GM19324 (cell line): ENCODE data around the gene MBTD1.
"Not testable (repeated sequence)": the region's sequence is repeated elsewhere in the genome, so short reads cannot be mapped to it uniquely, and the experiment has no call there.

ENCODE experiments used
- ATAC-seq: cut with Tn5 transposase; IDR thresholded peaks from one replicate; pipeline ENCODE4 v1.9.1; 2021; ENCODE audit warnings: mild to moderate bottlenecking, moderate library complexity; ENCODE audit not compliant: unreplicated experiment, low FRiP score

Gene MBTD1

DNA sequence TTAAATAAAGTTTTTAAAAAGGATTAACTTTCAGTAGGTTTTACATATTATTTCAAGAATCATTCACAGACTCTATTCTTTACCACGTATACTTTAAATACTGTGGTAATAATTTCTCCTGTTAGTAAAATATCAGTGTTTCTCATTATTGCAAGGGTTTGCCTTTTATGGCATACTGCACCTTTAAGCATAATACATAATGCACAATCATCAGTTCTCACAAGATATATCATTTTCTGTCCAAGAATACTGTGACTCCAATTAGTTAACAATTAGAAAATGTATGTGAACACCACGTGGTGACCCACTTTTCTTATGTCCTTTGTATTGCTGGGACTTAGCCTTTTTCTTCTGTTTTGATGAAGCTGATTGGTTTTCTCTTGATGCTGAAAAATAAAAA is 68.0 kb downstream of the MBTD1 start:
- no peak for ATAC-seq

DNA sequence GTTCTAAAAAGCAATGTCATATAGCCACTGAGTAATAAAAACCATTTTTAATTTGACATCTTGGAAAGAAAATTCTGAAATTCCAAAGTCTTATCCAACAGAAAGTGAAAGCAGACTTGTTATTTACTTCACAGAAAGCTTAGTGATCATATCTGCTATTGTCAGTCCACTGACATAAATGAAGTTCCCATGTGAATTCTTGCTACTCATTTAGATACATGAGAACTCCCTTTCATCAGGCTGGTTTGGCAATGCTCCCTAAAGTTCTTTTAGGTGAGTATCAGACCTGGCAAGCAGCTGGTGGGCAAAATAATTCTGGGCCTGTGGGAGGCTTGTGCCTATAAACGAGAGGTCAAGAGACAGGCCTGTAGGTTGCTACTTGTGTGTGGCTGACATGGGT is 70.2 kb downstream of the MBTD1 start:
- no peak for ATAC-seq

DNA sequence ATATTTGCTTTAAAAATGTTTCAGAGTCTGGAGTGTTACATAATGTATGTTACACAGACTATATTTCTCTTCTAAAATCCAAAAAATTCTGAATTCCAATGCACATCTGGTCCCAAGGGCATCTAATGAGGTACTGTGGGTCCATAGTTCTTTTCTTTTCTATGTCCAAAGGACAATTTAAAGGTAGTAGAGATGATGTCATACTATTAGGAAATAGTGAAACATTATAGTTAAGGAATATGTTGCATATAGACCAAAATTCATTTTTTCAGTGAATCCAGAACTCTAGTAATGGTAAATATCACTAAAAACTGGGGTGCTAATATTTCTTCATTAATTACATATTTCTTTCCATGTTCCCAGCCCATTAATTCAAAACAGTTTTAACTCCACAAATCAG is 70.7 kb downstream of the MBTD1 start:
- no peak for ATAC-seq

DNA sequence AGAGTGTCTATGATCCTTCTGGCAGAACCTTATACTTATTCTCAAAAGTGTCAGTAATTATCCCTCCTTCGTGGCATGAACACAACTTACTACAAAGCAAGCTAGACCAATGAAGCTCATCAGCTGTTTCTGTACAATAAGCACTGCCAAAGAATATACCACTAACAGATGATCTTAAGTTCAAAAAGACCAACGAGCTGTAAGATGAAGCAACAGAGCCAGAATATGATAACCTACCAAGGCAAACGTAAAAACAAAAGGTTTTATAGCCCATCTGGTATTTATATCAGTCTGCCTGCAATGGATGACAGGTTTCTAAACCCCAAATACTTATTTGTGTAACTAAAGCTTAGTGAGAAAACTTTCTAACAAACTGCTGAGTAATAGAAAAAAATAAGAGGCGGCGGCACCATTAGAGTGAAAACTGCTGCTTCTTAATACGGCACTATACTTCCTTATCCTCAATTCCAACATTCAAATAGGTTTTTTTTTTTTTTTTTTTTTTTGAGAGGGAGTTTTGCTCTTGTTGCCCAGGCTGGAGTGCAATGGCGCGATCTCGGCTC is 71.5 kb downstream of the MBTD1 start:
- no peak for ATAC-seq

DNA sequence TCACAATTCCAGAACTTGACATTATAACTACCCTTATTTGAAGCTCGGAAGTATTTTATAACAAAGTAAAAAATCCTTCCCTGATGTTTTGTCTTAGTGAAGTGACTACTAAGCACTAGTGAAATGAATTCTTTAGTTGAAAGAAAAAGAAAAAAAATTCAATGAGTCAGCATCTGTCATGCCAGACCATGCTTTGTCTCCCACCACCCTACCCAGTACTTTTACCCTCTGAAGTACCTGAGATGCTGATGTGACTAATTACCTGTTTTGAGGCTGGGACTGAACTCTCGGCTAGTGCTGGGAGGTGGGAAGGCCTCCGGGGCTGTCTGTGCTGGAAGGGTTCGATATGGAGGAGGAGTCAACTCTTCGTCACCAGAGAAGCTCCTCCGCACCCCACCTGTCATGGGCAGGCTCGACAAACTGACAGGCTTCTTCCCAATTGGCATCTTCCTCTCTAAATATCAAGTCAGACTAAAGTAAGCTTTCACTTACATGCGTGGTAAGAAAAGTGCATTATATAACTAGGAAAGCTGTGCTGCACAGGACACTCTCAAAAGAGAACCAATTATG is 74.0 kb downstream of the MBTD1 start:
- ATAC-seq, result no peak

DNA sequence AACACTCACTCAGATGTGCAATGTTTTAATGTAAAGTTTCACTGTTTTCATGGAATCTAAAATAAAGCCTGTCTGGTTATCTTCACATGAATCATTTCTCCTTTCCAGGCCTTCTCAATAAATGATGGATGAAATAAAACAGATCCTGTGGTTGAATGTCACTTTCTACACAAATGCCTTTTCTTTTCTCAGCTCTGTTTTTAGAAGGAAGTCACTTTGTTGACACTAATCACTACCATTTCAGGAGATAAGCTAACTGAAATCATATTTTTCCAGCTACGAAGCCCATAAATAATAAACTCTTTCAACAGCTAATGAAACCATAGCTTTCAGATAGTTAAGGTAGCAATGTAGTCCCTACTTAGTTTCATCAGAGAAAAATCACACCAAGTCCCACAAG is 75.7 kb downstream of the MBTD1 start:
- ATAC-seq, result no peak

DNA sequence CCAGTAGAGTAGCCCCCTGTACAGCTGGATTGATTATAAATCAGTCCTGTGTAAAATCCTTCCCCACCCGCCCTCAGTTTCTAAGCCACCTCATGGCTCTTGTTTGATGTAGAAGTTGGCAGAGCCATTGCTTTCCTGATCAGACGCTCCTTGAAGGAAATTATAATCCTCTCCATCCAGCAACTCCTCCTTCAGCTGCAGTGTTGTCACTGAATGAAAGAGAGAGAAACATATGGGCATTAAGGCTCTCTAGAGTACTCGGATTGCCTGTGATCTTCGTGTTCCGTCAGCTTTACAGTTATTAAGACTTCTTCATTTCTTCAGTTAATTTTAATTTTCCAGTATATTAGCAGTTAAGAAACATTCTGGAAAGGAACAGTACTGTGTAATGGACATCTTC is 79.4 kb downstream of the MBTD1 start:
- no peak for ATAC-seq

DNA sequence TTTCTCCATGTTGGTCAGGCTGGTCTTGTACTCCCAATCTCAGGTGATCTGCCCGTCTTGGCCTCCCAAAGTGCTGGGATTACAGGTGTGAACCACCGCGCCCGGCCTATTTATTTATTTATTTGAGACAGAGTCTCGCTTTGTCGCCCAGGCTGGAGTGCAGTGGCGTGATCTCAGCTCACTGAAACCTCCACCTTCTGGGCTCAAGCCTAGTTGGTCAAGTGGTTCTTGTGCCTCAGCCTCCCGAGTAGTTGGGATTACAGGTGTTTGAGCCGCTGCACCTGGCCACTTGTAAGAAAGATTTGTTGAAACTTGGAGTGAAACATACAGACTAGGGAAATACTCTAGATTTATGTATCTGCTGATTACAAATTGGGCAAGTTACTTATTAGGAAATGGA is 87.8 kb downstream of the MBTD1 start:
- not testable (repeated sequence) for ATAC-seq

DNA sequence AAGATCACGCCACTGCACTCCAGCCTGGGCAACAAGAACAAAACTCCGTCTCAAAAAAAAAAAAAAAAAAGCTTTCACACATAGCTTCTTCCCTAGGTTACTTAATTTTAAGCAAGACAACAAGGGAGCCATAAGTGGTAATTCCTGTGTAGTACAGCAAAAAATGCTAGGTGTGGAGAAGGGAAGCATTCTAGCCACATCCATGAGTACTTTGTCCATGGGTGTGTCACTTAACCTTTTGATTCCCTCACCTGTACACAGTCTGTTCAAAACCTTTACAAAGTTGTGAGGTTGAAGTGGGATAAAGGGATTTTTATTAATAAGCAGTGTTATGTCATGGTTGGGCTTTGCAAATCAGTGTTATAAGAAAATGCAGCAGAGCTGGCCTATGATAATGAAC is 89.1 kb downstream of the MBTD1 start:
- no peak for ATAC-seq

DNA sequence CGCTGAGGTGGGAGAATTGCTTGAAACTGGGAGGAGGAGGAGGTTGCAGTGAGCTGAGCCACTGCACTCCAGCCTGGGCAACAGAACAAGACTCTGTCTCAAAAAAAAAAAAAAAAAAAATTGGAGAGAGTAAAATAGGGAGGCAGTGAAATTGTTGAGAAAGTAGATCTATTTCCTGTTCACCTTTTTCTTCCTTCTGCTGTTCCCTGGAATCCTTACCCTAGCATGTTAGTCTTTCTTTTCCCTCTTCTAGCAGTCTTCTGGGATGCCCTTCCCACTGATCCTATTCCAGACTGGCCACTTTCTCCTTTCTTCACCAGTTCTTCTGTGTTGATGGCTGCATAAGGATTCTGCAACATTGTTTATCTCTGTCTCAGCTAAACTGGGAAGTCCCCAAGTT is 90.5 kb downstream of the MBTD1 start:
- ATAC-seq, result no peak

DNA sequence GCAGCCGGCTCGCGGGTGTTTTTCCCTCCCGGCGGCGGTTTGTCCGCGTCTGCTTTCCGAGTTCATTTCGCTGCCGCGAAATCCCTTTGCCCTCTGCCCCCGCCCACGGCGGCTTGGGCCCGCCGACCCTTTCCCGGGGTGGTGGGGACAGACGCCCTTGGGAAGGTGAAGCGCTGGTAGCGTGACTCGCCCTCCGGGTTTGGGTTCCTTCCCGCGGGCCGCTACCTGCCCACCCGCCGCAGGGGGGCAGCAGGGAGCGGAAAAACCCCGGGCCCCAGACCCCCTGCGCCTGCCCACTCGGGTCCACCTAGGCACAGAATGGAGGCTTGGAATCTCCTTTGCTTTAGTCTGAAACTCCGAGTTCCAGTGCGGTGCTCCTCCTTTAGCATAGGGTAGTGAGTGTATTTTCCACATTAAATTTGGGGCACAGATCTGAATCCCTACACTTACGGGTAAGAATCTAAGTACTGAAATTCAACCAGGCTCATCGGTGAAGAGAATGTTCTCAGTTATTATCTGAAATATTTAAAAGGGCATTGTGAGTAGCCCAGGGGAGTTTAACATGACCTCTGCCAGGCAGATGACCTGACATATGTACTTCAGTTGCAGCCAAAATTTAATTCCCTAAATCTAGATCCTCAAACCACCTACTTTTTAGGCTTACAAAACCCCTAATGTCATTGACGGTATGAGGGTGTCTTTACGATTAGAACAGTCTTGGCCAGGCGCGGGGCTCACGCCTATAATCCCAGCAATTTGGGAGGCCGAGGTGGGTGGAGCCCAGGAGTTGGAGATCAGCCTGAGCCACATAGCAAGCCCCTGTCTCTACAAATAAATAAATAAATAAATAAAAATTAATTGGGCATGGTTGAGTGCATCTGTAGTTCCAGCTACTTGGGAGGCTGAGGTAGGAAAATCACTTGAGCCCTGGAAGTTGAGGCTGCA is 92.6 kb downstream of the MBTD1 start:
- ATAC-seq, result peak; percentile 44

DNA sequence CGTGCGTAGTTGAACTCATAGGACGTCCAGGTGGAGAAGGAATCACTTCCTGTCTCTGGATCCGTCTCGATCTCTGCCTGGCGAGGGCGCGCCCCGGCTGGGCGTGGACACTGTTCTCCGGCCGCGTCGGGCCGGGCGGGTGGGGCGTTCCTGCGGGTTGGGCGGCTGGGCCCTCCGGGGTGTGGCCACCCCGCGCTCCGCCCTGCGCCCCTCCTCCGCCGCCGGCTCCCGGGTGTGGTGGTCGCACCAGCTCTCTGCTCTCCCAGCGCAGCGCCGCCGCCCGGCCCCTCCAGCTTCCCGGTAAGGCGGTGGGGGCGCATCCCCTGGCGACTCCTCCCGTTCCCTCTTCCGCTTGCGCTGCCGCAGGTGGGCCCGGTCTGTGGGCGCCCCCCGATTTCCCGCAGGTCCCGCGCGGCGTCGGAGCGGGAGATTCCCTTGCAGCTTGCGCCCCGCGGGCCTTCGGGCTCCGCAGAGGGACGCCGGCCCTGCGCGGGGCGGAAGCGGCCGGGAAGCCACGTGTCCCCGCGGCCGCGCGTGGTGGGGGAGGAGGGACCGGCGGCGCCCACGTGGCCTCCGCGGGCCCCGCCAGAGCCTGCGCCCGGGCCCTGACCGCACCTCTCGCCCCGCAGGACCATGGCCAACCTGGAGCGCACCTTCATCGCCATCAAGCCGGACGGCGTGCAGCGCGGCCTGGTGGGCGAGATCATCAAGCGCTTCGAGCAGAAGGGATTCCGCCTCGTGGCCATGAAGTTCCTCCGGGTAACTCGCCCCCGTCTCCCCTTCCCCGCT is 93.5 kb downstream of the MBTD1 start, which contains the start of gene NME2:
NME2 (plus strand) TSS at position 214 of the 789 bp plus-strand sequence; CDS start at position 634, 420 bp downstream.
- peak; percentile 87 for ATAC-seq

DNA sequence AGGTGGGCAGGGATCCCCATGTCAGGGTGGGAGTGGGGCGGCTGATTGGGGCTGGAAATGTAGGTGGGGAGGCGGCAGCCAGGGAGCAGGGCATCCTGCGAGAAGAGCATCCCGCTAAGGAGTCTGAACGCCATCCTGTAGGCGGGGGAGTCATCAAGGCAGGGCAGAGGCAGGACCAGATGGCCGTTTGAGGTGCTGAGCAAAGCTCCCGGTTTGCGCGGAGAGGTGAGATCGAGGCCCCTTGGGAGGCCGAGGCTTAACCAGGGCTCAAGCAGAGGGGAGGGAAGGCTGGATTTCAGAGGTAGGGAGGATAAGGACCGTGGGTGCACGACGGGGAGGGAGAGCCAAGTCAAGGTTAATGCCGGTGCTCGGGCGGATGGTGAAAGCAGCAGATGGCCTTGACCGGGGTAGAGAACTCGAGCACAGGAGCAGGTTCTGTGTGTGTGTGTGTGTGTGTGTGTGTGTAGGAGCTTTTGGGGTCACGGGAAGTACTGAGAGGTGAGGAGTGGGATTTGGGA is 94.1 kb downstream of the MBTD1 start:
- ATAC-seq, result peak; percentile 26

DNA sequence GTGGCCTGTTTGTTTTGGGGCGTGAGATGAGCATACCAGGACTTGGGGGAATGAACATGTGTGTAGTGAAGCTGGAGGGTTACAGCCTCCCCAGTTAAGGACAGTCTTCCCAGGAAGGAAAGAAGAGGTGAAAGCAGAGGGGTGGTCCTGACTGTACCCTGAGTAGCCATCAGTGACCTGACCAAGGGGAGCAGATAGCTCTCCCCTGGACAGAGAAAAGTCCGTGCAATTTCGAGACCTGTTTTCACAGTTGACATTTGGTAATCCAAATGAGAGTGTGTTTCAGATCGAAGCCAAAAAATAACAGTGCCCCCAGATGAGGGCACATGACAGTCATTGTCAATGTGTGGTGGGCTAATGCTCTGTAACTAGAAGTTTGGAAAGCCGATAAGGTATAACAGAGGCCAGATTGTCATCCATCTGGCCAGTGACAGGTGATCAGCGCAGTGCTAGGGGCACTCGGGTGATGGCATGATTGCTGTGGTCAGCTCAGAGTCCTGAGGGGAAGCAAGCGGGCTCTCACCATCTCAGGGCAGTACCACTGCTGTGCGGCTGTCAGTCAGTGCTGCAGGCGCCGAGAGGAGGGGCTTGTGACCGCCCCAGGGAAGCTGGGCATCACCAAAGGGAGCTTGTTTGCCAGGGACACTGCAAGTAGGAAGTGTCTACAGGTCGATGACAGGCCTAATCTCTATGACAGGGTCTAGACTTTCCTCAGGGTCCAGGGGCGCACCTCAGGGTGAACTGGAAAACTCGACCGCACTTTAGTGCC is 94.8 kb downstream of the MBTD1 start:
- ATAC-seq, result no peak

DNA sequence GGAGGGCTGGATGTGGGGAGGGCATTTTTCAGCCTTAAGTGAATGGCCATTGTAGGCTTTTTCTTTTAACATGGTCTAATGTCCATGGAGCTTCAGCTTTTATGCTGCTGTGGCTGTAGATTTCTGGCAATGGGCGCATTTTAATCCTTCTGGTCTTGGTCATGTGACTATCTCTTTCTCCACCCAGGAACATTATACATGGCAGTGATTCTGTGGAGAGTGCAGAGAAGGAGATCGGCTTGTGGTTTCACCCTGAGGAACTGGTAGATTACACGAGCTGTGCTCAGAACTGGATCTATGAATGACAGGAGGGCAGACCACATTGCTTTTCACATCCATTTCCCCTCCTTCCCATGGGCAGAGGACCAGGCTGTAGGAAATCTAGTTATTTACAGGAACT is 98.3 kb downstream of the MBTD1 start:
- ATAC-seq, result no peak

DNA sequence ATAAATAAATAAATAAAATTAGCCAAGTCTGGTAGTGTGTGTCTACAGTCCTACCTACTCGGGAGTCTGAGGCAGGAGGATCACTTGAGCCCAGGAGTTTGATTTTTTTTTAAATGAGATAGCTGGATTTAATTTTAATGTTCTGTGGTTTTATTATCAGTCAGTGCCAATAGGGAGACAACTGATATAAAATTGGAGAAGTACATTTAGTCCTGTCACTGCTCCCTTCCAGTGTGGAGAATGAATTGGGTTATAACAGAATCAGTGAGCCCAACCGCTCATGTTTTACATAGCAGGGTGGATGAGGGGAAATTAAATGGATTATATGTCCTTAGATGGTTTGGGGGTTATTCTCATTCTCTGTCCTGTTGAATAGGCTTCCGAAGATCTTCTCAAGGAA is 100.2 kb downstream of the MBTD1 start:
- ATAC-seq, result no peak

DNA sequence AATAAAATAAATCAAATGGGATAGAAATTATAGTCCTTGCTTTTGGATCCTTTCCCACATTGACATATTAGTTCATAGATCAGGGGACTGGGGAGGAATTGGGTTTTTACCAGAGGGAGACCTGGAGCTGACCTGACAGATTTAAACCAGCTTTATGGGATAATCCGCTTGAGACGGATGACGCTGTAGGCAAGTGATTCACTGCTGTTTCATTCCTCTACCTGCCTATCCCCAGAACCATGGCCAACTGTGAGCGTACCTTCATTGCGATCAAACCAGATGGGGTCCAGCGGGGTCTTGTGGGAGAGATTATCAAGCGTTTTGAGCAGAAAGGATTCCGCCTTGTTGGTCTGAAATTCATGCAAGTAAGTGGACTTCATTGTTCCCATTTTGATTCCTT is 104.4 kb downstream of the MBTD1 start:
- no peak for ATAC-seq

DNA sequence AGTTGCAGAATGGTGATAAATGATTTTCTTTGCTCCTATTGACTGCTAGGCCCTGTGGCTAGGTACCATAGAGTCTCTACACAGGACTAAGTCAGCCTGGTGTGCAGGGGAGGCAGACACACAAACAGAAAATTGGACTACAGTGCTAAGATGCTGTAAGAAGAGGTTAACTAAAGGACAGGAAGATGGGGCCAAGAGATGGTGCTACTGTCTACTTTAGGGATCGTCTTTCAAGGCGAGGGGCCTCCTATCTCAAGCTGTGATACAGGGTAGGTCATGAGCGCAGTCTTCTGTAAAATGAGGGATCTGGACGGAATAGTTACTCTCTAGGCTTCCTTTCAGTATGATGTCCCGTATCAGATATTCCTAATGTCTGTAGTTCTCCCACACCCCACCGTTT is 105.7 kb downstream of the MBTD1 start:
- ATAC-seq, result no peak

DNA sequence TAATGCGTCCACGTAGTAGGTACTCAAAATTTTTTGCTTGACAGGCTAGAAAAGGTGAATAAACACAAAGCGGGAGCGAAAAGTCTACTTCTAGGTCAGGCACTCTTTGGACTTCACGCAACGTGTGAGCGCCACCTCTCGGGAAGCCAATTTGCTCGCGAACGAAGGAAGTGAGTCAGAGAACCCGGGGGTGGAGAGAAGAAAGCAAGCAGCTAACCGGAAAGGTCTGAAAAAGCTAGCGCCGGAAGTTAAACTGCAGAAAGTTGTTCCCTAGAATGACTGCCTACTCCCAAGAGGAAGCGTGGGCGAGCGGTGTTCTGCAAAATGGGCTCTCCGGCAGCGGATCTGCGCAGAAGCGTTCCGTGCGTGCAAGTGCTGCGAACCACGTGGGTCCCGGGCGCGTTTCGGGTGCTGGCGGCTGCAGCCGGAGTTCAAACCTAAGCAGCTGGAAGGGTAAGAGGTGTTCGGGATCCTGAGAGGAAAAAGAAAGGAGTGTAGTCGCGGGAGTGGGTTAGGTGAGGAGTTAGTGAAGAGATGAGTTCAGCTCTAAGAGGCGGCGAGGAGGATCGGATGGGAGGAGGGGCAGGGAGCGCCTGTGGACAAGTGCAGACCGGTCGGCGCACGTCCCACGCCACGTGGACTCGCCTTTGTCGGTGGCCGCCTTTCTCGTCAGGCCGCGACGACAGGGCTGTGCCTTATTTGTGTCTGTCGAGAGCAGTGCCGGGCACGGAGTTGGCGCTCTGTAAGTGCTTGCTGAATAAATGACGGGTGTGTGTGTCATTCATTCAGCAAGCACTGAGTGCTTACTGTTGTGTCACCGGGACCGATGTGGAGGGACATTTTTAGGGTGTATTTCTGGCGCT is 106.4 kb downstream of the MBTD1 start, which contains the start of gene NME1:
NME1 (plus strand) TSS at position 350 of the 863 bp plus-strand sequence. CDS start 2,096 bp downstream, outside the sequence.
- ATAC-seq, result peak; percentile 97
